Activated B cell treated with CpG ODN at 0.5 μM for 24 hours (primary cell): ENCODE measurements around the gene TMCO2. TPM values are rescaled to one million over a fixed set of nuclear protein-coding genes. Genes with fewer than 3 reads are reported as not detected.

Experiments used
- ATAC-seq: fragments of 200-7000 bp; cut with Tn5 transposase; one replicate; pipeline ENCODE4 v1.10.0; 2021; ENCODE audit warnings: low read depth, mild to moderate bottlenecking, moderate library complexity
- CTCF ChIA-PET: fragments of 350-600 bp; sonication (Branson Sonifier 250); formaldehyde crosslinking; loops from one replicate; lab custom pipeline; 2021; ENCODE audit warnings: antibody characterized with exemption; lab: Charles Lee
- POLR2A ChIA-PET: fragments of 350-600 bp; sonication (Branson Sonifier 250); formaldehyde crosslinking; loops from one replicate; lab custom pipeline; 2021; ENCODE audit warnings: antibody characterized with exemption; lab: Charles Lee
- DNase-seq: peaks from one replicate; pipeline ENCODE4 v3.0.0; 2022
- H3K27ac Mint-ChIP-seq: one replicate; pipeline ENCODE4 v1.8.0; 2020; ENCODE audit warnings: mixed read lengths
- H3K27me3 Mint-ChIP-seq: one replicate; pipeline ENCODE4 v1.8.0; 2021; ENCODE audit warnings: mixed read lengths
- H3K36me3 Mint-ChIP-seq: one replicate; pipeline ENCODE4 v1.8.0; 2021; ENCODE audit warnings: low read depth, mixed read lengths
- H3K4me1 Mint-ChIP-seq: one replicate; pipeline ENCODE4 v1.8.0; 2021; ENCODE audit warnings: mixed read lengths
- H3K4me3 Mint-ChIP-seq: one replicate; pipeline ENCODE4 v1.8.0; 2020; ENCODE audit warnings: mild to moderate bottlenecking, mixed read lengths
- H3K9me3 Mint-ChIP-seq: one replicate; pipeline ENCODE4 v1.8.0; 2020; ENCODE audit warnings: mixed read lengths
- CTCF ChIP-seq: fragments of 200-600 bp; IDR thresholded peaks from one replicate; pipeline ENCODE4 v1.8.0; 2022; ENCODE audit warnings: antibody characterized with exemption, mild to moderate bottlenecking
- intact Hi-C: fragments of 100-400 bp; cut with micrococcal nuclease; formaldehyde crosslinking; loops from one replicate; pipeline ENCODE4 v1.15.1; 2024
- total RNA-seq: library from RNA; stranded (reverse); gene quantifications from 2 replicates; pipeline ENCODE4 v1.2.3, GENCODE V29; 2022

TMCO2 gene
- total RNA-seq, 1 donor from 2014 or later = not detected

DNA sequence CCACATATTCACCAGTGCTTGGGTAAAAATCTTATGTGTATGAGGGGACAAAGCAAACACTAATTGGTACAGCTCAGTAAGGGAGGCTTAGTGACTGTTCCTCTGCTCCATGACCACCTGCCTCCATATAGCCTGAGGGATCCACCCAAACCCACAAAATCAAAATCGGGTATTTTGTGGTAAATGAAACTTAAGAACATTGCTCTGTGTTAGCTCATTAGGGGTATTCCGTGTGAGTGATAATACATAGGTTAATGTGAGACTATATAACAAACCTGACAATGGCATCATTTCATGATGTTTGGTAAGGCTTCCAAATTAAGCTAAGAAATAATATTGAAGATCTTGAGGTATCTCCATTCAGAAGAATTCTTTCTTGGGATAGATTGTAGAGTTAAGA, 43.6 kb downstream of the TMCO2 start:
- ChIA-PET CTCF (no interaction called here), POLR2A (no interaction called here)
- H3K27ac Mint-ChIP-seq = no peak overlapping the region
- ATAC-seq (no peak), DNase-seq (no peak)
- no peaks in the 10 kb centered on the region for H3K9me3 Mint-ChIP-seq
- intact Hi-C loops = no loop called here
- H3K36me3 Mint-ChIP-seq = peaks cover 59% of the 10 kb centered on the region
- no peak overlapping the region for H3K4me3 Mint-ChIP-seq
- no peak for TF ChIP-seq CTCF
- H3K27me3 Mint-ChIP-seq = no peaks in the 10 kb centered on the region
- peaks cover 9% of the 10 kb centered on the region for H3K4me1 Mint-ChIP-seq

DNA sequence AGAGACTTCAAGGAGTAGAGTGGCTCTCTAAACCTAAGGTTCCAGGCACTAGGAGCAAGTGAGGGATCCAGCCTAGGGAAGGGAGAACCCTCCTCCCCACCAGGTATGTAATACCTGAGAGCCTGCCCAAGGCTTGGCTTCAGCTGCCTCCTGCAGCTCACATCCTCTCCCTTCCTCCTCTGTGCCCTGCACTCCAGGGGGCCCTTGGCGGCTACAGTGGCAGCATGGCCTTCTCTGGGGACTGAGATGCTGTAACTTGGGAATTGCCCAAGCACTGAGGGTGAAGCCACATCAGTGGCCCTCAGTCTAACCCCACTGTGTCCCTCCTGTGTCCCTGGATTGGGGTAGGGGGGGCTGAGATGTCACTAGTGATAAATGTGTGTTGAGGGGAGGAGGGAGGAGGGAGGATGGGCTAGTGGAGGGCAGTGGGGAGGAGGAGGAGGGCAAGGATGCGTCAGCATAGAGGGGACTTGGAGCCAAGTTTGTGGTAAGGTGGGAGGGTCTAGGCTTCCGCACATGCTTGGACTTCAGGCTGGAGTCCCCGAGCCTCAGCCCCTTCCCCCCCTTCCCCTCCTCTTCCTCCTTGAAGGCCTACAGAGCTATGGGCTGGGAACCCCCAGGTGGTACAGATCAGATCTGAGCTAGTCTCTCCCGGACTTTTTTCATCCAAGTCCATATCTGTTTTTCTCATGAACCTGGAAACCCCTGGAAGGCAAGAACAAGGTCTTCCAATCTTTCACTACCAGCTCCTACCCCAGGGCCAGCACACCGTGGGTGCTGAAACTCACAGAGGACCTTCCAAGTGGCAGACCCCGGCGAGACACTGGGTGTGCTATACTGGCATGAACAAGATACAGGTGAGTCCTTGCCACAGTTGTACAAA, 51.9 kb downstream of the TMCO2 start:
- no peak for TF ChIP-seq CTCF
- ChIA-PET CTCF (interaction anchor here (1.0 kb wide), 1 partner anchor 39 kb away, joined by 3 read pairs; no protein-coding TSS in a partner anchor), POLR2A (no interaction called here)
- H3K27ac Mint-ChIP-seq = no peak overlapping the region
- H3K36me3 Mint-ChIP-seq = peaks cover 3% of the 10 kb centered on the region
- no peaks in the 10 kb centered on the region for H3K27me3 Mint-ChIP-seq
- intact Hi-C loops = no loop called here
- no peak overlapping the region for H3K4me3 Mint-ChIP-seq
- peaks cover 2% of the 10 kb centered on the region for H3K4me1 Mint-ChIP-seq
- ATAC-seq (no peak), DNase-seq (no peak)
- no peaks in the 10 kb centered on the region for H3K9me3 Mint-ChIP-seq

- TF ChIP-seq CTCF = no peak
- no peaks in the 10 kb centered on the region for H3K4me1 Mint-ChIP-seq
- intact Hi-C loops = no loop called here
- ATAC-seq (no peak), DNase-seq (no peak)
- CTCF ChIA-PET = interaction anchor here (1.0 kb wide), 1 partner anchor 39 kb away, joined by 3 read pairs; no protein-coding TSS in a partner anchor
- H3K4me3 Mint-ChIP-seq = no peak overlapping the region
- peaks cover 3% of the 10 kb centered on the region for H3K36me3 Mint-ChIP-seq
- POLR2A ChIA-PET = no interaction called here
- no peaks in the 10 kb centered on the region for H3K27me3 Mint-ChIP-seq
- no peaks in the 10 kb centered on the region for H3K9me3 Mint-ChIP-seq
- H3K27ac Mint-ChIP-seq = no peak overlapping the region
These were observed 52.5 kb downstream of the TMCO2 start for GRCh38 chr1:40300249-40300567.

GRCh38 chr1:40300651-40301050, 52.9 kb downstream of the TMCO2 start:
- Mint-ChIP-seq H3K4me3 (no peak overlapping the region), H3K9me3 (no peaks in the 10 kb centered on the region), H3K27ac (no peak overlapping the region), H3K36me3 (peaks cover 3% of the 10 kb centered on the region), H3K4me1 (no peaks in the 10 kb centered on the region), H3K27me3 (no peaks in the 10 kb centered on the region)
- intact Hi-C loops = no loop called here
- POLR2A ChIA-PET = no interaction called here
- CTCF ChIA-PET = interaction anchor here (1.0 kb wide), 1 partner anchor 38 kb away, joined by 3 read pairs; no protein-coding TSS in a partner anchor
- DNase-seq = no peak
- no peak for TF ChIP-seq CTCF
- no peak for ATAC-seq

GRCh38 chr1:40301066-40301465, 53.3 kb downstream of the TMCO2 start:
- Mint-ChIP-seq H3K36me3 (peaks cover 3% of the 10 kb centered on the region), H3K27me3 (no peaks in the 10 kb centered on the region), H3K27ac (no peak overlapping the region), H3K9me3 (no peaks in the 10 kb centered on the region), H3K4me1 (no peaks in the 10 kb centered on the region), H3K4me3 (no peak overlapping the region)
- DNase-seq (no peak), ATAC-seq (no peak)
- TF ChIP-seq CTCF = no peak
- intact Hi-C loops = no loop called here
- CTCF ChIA-PET = interaction anchor here (1.0 kb wide), 1 partner anchor 38 kb away, joined by 3 read pairs; no protein-coding TSS in a partner anchor
- POLR2A ChIA-PET = no interaction called here

Other genes with a start within 250 kb of the TMCO2 start
- gene CAP1, start 207.2 kb upstream of the TMCO2 start, total RNA-seq = 410 and 411 TPM in 2 replicates
- 41.8 and 43.5 TPM in 2 replicates for gene PPT1, start 150.7 kb upstream of the TMCO2 start, total RNA-seq
- gene RLF, start 86.5 kb upstream of the TMCO2 start, total RNA-seq = 18.1 and 19.2 TPM in 2 replicates
- gene ZMPSTE24, start 10.3 kb downstream of the TMCO2 start, total RNA-seq = 17.6 and 18.6 TPM in 2 replicates
- gene COL9A2, start 69.3 kb downstream of the TMCO2 start, total RNA-seq = 5.5 and 5.7 TPM in 2 replicates
- gene SMAP2, start 125.8 kb downstream of the TMCO2 start, total RNA-seq = 202 and 220 TPM in 2 replicates
- 8.9 and 10.4 TPM in 2 replicates for gene ZFP69B, start 202.5 kb downstream of the TMCO2 start, total RNA-seq
- gene ZFP69, start 229.4 kb downstream of the TMCO2 start, total RNA-seq = 4.5 and 5.1 TPM in 2 replicates